ENCODE data around the gene GMDS.

DNA sequence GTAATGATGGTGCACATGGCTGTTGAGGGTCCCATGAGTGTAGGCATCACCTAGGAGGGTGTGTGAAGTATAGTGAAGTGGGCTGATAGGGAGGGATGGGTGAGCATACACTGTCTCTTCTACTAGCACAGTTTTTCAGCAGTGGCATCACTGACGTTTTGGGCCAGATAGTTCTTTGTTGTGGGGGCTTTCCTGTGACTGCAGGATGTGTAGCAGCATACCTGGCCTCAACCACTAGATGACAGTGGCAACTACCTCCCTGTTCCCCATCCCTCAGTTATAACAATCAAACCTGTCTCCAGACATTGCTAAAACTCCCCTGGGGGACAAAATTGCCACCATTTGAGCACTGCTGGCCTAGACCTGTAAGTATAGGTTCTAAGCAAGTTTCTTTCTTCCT is 396.7 kb downstream of the GMDS start:
- TF ChIP-seq, protein P1, sequence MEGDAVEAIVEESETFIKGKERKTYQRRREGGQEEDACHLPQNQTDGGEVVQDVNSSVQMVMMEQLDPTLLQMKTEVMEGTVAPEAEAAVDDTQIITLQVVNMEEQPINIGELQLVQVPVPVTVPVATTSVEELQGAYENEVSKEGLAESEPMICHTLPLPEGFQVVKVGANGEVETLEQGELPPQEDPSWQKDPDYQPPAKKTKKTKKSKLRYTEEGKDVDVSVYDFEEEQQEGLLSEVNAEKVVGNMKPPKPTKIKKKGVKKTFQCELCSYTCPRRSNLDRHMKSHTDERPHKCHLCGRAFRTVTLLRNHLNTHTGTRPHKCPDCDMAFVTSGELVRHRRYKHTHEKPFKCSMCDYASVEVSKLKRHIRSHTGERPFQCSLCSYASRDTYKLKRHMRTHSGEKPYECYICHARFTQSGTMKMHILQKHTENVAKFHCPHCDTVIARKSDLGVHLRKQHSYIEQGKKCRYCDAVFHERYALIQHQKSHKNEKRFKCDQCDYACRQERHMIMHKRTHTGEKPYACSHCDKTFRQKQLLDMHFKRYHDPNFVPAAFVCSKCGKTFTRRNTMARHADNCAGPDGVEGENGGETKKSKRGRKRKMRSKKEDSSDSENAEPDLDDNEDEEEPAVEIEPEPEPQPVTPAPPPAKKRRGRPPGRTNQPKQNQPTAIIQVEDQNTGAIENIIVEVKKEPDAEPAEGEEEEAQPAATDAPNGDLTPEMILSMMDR (IDR thresholded peaks at IDR 0.05): no peak
- no peak for TF ChIP-seq POLR2A (IDR thresholded peaks at IDR 0.05)

Measured in vagina (tissue), 2 donors.